Measurements from ENCODE around the gene GFI1B.
A peak's percentile ranks its signal among the peaks of the same experiment; 100 is the strongest.

Gene GFI1B

GRCh38 chr9:133014696-133015095, 36.2 kb downstream of the GFI1B start:
- DNase-seq, result no peak

DNA sequence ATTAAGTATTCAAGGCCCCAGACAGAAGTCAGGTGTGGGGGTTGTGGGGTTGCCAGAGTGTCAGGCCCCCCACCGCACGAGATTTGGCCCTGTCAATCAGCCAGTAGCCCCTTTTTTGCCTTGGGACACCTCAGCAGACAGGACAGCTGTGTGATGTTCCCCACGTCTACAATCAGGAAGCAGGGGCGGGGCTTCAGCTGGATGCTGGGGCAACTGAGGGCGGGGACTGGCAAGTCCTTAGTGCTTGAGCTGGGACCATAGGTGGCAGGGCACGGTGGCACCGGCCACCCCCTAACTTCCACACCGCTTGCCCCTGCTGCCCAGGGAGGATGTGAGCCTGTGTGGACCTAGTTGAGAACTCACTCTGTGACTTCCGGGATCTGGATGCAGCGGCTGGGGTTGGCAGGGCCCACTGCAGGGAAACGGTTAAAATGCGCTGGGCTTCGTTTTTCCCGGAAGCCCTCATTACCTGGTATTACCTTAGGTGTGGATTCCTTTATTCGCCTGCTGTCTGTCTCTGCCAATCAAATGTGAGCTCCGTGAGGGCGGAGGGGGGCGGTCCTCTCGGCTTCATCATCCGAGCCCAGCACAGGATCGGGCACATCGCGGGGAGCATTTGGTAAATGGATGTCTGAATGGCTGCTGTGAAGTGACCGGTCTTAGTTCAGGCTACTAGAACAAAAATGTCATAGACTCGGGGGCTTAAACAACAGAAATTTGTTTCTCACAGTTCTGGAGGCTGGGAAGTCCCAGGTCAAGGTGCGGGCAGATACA, 44.8 kb downstream of the GFI1B start:
- DNase-seq, result peak in 1 of 3 experiments; percentile 8

DNA sequence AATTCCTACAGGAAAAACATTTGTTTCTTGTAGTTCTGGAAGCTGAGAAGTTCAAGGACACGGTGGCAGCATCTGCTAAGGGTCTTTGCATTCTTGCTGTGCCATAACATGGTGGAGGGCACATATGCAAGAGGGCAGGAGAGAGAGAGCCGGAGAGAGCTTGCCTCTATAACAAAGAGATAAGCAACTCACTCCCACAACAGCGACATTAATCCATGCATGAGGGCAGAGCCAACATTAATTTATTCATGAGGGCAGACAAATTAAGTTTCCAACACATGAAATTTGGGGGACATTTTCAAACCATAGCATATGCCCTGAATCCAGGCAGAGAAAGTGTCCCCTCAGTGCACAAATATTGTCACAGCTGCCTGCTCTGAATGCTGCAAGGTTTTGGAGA, 47.9 kb downstream of the GFI1B start:
- no peak for DNase-seq

- DNase-seq, result no peak
Measured at GRCh38 chr9:133027134-133027533, 48.6 kb downstream of the GFI1B start.

DNA sequence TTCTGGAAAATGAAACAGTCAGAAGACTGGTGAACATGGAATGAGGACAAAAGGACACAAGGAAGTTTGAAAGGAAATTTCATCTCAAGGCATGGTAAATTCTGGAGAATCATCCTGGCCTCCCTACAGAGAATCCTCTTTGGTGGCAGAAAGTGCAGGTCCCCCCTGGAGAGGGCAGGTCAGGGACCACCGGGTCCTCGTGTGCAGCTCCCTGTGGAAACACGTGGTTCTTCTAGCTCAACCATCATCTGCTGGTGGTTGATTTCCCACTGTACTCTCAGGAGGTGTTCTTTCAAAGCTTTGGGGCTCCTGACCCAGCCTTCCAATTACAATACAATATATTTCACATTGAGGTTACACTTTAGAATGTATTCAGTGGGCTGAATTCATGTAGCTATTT, 49.7 kb downstream of the GFI1B start:
- DNase-seq, result no peak

DNA sequence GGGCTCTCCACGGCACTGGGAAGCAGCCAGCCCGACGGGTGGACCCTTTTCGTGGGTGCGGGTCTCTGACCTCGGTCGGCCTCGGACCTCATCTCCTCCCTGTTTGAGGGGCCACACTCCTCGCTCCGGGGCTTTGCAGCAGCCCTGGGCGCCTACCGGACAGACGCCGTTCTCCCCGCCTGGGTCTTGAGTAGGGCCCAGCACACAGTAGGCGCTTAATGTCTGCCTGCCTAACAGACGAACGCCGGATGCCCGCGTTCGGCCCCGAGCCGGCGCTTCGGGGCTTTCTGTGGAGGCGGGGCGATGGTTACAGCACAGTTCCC, 51.5 kb downstream of the GFI1B start:
- no peak for DNase-seq

- peak; percentile 96 to 100 (median 99) for DNase-seq
Measured at GRCh38 chr9:133030317-133031129, 52.0 kb downstream of the GFI1B start, which contains the start of gene GTF3C5. Gene GTF3C5, plus strand, starts transcription at chr9:133030997. Its CDS starts 15 bp downstream, at chr9:133031012.

DNA sequence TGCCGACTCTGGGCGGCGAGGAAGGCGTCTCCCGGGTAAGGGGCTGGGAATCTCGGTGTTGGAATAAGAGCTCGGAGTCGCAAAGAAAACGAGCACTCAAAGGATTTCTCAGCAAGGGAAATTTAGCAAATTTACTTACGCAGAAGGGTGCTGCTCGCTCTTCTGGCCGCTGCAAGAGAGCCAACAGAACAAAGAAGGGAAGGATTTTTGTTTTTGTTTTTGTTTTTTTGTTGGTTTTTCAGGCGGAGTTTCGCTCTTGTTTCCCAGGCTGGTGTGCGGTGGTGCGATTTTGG, 52.6 kb downstream of the GFI1B start:
- no peak for DNase-seq

- peak in 1 of 3 experiments; percentile 32 for DNase-seq
Measured at GRCh38 chr9:133031496-133031911, 53.0 kb downstream of the GFI1B start.

DNA sequence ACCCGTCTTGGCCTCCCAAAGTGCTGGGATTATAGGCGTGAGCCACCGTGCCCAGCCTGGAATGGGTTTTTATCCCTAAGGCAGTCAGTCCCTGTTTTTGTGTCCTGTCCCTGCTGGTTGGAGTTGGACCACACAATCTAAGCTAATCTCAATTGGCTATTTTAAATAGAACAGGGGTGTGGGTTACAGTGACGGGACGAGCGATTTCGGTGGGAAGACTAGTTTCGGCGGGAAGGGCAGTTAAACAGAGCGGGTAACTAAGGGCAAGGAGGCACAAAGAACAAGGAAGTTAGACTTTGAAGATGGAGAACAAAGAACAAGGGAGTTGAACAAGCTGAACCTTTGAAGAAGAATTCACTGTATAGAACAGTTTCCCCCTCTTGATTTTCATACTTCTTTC, 53.7 kb downstream of the GFI1B start:
- no peak for DNase-seq

GRCh38 chr9:133035669-133036068, 57.2 kb downstream of the GFI1B start:
- no peak for DNase-seq

DNA sequence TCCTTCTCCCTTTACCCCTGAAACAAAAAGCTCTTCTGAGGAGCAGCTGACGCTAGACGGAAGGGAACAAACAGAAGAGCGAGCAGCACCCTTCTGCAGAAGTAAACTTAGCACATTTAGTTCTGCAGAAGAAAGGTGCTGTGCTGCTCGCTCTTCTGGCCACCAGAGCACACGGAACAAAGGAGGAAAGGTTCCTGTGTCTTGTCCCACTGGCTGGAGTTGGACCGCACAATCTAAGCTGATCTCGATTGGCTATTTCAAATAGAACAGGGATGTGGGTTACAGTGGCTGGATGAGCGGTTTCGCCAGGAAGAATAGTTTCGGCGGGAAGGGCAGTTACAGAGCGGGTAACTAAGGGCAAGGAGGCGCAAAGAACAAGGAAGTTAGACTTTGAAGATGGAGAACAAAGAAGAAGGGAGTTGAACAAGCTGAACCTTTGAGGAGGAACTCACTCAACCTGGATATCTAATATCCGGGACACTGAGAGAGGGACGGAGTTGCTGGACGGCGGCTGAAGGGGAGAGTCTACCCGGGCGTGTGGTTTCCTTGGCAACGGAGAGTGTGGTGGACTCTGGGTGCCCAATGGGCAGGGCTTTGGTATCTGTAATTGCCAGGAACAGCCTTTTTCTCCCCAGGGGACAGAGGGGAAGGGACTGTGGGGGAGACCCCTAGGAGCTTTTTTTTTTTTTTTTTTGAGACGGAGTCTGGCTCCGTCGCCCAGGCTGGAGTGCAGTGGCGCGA, 59.5 kb downstream of the GFI1B start:
- no peak for DNase-seq

DNA sequence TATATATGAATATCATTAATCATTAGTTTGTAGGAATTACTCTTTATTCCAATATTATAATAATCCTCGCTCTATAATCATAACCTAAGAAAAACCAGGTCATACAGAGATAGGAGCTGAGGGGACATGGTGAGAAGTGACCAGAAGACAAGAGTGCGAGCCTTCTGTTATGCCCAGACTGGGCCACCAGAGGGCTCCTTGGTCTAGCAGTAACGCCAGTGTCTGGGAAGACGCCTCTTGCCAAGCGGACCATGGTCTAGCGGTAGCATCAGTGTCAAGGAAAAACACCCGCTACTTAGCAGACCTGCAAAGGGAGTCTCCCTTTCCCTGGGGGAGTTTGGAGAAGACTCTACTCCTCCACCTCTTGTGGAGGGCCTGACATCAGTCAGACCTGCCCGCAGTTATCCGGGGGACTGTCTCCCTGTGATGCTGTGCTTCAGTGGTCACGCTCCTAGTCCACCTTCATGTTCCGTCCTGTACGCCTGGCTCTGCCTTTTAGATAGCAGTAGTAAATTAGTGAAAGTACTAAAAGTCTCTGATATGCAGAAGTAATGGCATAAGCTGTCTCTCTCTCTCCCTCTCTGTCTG, 62.5 kb downstream of the GFI1B start:
- peak in 2 of 3 experiments; percentile 17 to 53 for DNase-seq

Data from NCI-H1417 (cell line).